Neutrophil (primary cell): ENCODE data around the gene B4GALNT3.

Experiments
- H3K27ac ChIP-seq: fragments of 200-600 bp; sonication (generic); 2 replicates; pipeline ENCODE4 v1.5.1; 2016; ENCODE audit warnings: mild to moderate bottlenecking, moderate library complexity
- H3K27me3 ChIP-seq: fragments of 200-600 bp; sonication (generic); 2 replicates; pipeline ENCODE4 v1.6.0; 2016; ENCODE audit warnings: mild to moderate bottlenecking
- H3K36me3 ChIP-seq: fragments of 200-600 bp; sonication (generic); 2 replicates; pipeline ENCODE4 v1.5.1; 2017
- H3K4me1 ChIP-seq, 2 experiments: fragments of 200-600 bp in 1 of 2; sonication (generic) in 1 of 2; 1 replicate in 1 of 2; 2 replicates in 1 of 2; pipeline versions ENCODE4 v1.5.1 to v1.6.1; 2013 to 2016; ENCODE audit warnings: low read depth in 1 of 2, low read length in 1 of 2, mild to moderate bottlenecking in 1 of 2, moderate library complexity in 1 of 2; ENCODE audit not compliant: control insufficient read depth in 1 of 2, insufficient read depth in 1 of 2
- H3K4me3 ChIP-seq, 2 experiments: fragments of 200-600 bp in 1 of 2; sonication (generic) in 1 of 2; 1 replicate in 1 of 2; 2 replicates in 1 of 2; pipeline ENCODE4 v1.5.1; 2013 to 2016; ENCODE audit warnings: low read depth in 1 of 2, low read length in 1 of 2, mild to moderate bottlenecking in 1 of 2, moderate library complexity in 1 of 2
- H3K9me3 ChIP-seq: fragments of 200-600 bp; sonication (generic); 2 replicates; pipeline ENCODE4 v1.5.1; 2016
- TF ChIP-seq, protein P1 (sequence below): fragments of 200-600 bp; sonication (generic); IDR thresholded peaks from 2 replicates; pipeline ENCODE4 v1.5.1; 2016; ENCODE audit warnings: antibody characterized with exemption

B4GALNT3 gene

DNA sequence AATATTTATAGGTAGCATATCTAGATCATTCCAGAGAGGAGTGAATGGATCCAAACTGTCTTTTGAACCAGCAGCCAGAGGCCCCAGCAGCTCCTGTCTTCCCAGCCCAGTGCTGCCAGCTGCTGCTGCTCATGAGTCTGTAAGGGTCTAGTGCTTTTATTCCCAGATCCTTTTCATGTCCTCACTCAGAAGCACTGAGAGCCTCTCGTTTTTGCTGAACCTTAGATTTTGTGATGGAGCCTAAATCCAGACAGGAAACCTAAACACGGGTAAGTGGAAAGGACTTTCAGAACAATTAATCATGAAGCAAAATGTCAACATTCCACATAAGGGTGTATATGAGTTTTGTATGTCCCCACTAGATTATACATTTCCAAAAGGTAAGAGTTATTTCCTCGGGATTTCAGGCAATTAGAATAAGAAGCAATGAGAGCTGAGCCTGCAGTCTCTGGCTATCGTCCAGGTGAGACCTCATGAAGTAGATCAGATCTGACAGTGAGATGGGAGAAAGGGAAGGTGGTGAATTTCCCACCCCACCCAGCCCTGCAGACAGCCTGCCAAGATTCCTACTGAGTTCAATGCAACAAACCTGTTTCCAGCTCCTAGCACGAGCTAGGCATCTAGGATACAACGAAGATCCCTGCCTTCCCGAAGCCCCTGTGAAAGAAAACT lies 119.1 kb downstream of the B4GALNT3 start:
- no peaks in the 10 kb centered on the region for H3K9me3 ChIP-seq
- H3K27me3 ChIP-seq: no peaks in the 10 kb centered on the region
- no peak overlapping the region for H3K27ac ChIP-seq
- TF ChIP-seq, protein P1, sequence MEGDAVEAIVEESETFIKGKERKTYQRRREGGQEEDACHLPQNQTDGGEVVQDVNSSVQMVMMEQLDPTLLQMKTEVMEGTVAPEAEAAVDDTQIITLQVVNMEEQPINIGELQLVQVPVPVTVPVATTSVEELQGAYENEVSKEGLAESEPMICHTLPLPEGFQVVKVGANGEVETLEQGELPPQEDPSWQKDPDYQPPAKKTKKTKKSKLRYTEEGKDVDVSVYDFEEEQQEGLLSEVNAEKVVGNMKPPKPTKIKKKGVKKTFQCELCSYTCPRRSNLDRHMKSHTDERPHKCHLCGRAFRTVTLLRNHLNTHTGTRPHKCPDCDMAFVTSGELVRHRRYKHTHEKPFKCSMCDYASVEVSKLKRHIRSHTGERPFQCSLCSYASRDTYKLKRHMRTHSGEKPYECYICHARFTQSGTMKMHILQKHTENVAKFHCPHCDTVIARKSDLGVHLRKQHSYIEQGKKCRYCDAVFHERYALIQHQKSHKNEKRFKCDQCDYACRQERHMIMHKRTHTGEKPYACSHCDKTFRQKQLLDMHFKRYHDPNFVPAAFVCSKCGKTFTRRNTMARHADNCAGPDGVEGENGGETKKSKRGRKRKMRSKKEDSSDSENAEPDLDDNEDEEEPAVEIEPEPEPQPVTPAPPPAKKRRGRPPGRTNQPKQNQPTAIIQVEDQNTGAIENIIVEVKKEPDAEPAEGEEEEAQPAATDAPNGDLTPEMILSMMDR: no peak
- H3K36me3 ChIP-seq: peaks cover 10% of the 10 kb centered on the region
- H3K4me1 ChIP-seq: peaks cover 16 to 19% of the 10 kb centered on the region in 2 experiments
- H3K4me3 ChIP-seq: no peak overlapping the region

DNA sequence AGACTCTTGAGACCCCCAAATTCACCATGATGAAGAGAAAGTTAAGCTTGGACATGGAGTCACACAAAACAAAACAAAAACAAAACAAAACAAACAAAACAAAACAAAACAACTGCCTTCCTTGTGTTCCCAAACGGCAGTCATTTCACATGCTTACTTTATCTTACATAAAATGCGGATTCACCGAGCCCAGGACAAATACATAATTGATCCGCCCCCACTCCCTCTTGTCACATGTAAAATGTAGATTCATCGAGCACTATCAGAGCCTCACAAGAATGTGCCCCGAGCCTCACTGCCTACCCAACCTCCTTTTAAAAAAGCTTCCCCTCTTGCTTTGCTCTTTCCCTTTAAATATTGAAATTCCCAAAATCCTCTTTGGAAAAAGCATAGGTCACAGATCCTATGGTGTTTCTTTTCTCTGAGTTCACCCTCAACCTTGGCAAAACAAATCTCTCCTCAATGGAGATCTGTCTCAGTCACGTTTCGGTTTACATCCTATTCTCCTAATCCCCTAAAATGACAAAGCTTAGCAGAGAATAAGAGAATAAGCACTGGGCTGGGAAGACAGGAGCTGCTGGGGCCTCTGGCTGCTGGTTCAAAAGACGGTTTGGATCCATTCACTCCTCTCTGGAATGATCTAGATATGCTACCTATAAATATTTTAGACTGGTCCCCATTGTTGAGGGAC lies 119.8 kb downstream of the B4GALNT3 start:
- H3K9me3 ChIP-seq: no peaks in the 10 kb centered on the region
- peaks cover 10% of the 10 kb centered on the region for H3K36me3 ChIP-seq
- TF ChIP-seq, protein P1: no peak
- H3K4me1 ChIP-seq: peaks cover 16 to 19% of the 10 kb centered on the region in 2 experiments
- H3K27me3 ChIP-seq: no peaks in the 10 kb centered on the region
- H3K4me3 ChIP-seq: no peak overlapping the region
- no peak overlapping the region for H3K27ac ChIP-seq

DNA sequence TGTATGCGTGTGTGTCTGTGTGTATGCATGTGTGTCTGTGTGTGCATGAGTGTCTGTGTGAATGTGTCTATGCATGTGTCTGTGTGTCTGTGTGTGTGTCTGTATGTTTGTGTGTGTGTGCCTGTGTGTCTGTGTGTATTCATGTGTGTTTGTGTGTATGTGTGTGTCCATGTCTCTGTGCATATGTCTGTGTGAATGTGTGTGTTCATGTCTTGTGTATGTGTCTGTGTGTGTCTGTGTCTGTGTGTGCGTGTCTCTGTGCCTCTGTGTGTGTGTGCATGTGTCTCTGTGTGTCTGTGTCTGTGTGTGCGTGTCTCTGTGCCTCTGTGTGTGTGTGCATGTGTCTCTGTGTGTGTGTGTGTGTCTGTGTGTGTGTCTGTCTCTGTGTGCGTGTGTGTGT lies 121.1 kb downstream of the B4GALNT3 start:
- Histone ChIP-seq H3K27me3 (no peaks in the 10 kb centered on the region), H3K4me1 (peaks cover 12 to 14% of the 10 kb centered on the region in 2 experiments), H3K9me3 (no peaks in the 10 kb centered on the region), H3K27ac (no peak overlapping the region), H3K4me3 (no peak overlapping the region), H3K36me3 (peaks cover 10% of the 10 kb centered on the region)
- TF ChIP-seq, protein P1: no peak

DNA sequence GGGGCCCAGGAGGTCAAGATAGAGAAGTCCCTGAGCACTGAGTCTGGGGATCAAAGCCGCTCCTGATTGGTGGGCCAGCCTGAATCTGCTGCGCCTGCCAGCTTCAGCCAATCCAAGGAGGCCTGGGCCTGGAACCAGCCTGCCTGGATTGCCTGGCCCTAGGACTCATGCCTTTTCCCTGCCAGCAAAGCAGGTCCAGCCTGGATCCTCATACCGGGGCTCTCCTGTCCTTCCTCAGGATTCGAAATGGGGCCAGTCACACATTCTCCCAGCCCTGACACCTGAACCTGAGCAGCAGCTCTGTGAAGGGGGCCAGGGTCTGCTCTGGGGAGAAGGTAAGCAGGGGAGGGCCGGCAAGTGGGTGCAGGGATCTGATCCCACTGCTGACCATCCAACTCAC lies 121.6 kb downstream of the B4GALNT3 start:
- TF ChIP-seq, protein P1: no peak
- H3K36me3 ChIP-seq: peaks cover 10% of the 10 kb centered on the region
- H3K4me1 ChIP-seq: peaks cover 7 to 9% of the 10 kb centered on the region in 2 experiments
- no peaks in the 10 kb centered on the region for H3K9me3 ChIP-seq
- H3K27me3 ChIP-seq: no peaks in the 10 kb centered on the region
- no peak overlapping the region for H3K4me3 ChIP-seq
- H3K27ac ChIP-seq: no peak overlapping the region

DNA sequence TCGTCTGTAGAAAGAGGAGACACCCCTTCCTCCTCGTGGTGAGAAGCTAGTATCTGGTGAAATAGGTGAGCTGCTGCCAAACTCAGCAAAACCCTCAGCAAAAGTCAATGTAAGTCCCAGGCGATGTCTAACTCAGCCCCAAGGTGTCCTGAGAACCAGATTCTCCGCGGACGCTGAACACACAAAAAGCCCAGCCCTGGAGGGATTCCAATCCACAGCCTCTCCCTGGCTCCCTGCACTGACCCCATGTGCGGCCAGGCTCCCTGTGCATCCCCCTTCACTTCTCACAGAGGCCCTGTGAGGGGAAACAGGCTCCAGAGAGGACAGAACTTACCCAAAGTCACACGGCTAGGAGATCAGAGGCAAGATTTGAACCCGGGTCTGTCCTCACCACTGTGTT lies 122.0 kb downstream of the B4GALNT3 start:
- TF ChIP-seq, protein P1: no peak
- Histone ChIP-seq H3K9me3 (no peaks in the 10 kb centered on the region), H3K4me3 (no peak overlapping the region), H3K36me3 (peaks cover 10% of the 10 kb centered on the region), H3K27me3 (no peaks in the 10 kb centered on the region), H3K27ac (no peak overlapping the region), H3K4me1 (peaks cover 3 to 4% of the 10 kb centered on the region in 2 experiments)
